Measurements from ENCODE around the gene COL19A1.

The COL19A1 gene

GRCh38 chr6:70168681-70169377 lies 302.5 kb downstream of the COL19A1 start:
- DNase-seq (ENCODE audit: low read depth in 2 of 2): no peak

- DNase-seq (ENCODE audit: low read depth in 2 of 2): peak; percentile 4 to 9
These were observed 304.9 kb downstream of the COL19A1 start for GRCh38 chr6:70171236-70171635.

GRCh38 chr6:70172252-70172651 lies 305.9 kb downstream of the COL19A1 start:
- DNase-seq (ENCODE audit: low read depth in 2 of 2): no peak

GRCh38 chr6:70175770-70176169 lies 309.4 kb downstream of the COL19A1 start:
- DNase-seq (ENCODE audit: low read depth in 2 of 2): no peak

GRCh38 chr6:70176842-70177550 lies 310.6 kb downstream of the COL19A1 start:
- no peak for DNase-seq (ENCODE audit: low read depth in 2 of 2)

- DNase-seq (ENCODE audit: low read depth in 2 of 2): peak; percentile 17 to 21
These were observed 314.0 kb downstream of the COL19A1 start for GRCh38 chr6:70180183-70180900.

- peak; percentile 30 to 41 for DNase-seq (ENCODE audit: low read depth in 2 of 2)
These were observed 314.7 kb downstream of the COL19A1 start for GRCh38 chr6:70180901-70181599.

- DNase-seq (ENCODE audit: low read depth in 2 of 2): no peak
These were observed 317.2 kb downstream of the COL19A1 start for GRCh38 chr6:70183538-70183937.

GRCh38 chr6:70184723-70185122 lies 318.4 kb downstream of the COL19A1 start:
- no peak for DNase-seq (ENCODE audit: low read depth in 2 of 2)

GRCh38 chr6:70186461-70186860 lies 320.1 kb downstream of the COL19A1 start:
- peak; percentile 12 to 17 for DNase-seq (ENCODE audit: low read depth in 2 of 2)

- DNase-seq (ENCODE audit: low read depth in 2 of 2): no peak
These were observed 321.8 kb downstream of the COL19A1 start for GRCh38 chr6:70188202-70188601.

- DNase-seq (ENCODE audit: low read depth in 2 of 2): no peak
These were observed 328.1 kb downstream of the COL19A1 start for GRCh38 chr6:70194421-70194820.

GRCh38 chr6:70196531-70196930 lies 330.2 kb downstream of the COL19A1 start:
- DNase-seq (ENCODE audit: low read depth in 2 of 2): no peak

- DNase-seq (ENCODE audit: low read depth in 2 of 2): no peak
These were observed 332.4 kb downstream of the COL19A1 start for GRCh38 chr6:70198785-70199184.

GRCh38 chr6:70208235-70208790 lies 342.0 kb downstream of the COL19A1 start:
- no peak for DNase-seq (ENCODE audit: low read depth in 2 of 2)

GRCh38 chr6:70210462-70210861 lies 344.1 kb downstream of the COL19A1 start:
- DNase-seq (ENCODE audit: low read depth in 2 of 2): no peak

GRCh38 chr6:70215460-70216108 lies 349.2 kb downstream of the COL19A1 start:
- no peak for DNase-seq (ENCODE audit: low read depth in 2 of 2)

- no peak for DNase-seq (ENCODE audit: low read depth in 2 of 2)
These were observed 350.4 kb downstream of the COL19A1 start for GRCh38 chr6:70216767-70217166.

GRCh38 chr6:70219943-70220613 lies 353.7 kb downstream of the COL19A1 start:
- DNase-seq (ENCODE audit: low read depth in 2 of 2): no peak

- no peak for DNase-seq (ENCODE audit: low read depth in 2 of 2)
These were observed 354.8 kb downstream of the COL19A1 start for GRCh38 chr6:70221025-70221714.

All from fibroblast of skin of left biceps (primary cell).